Dermis microvascular lymphatic vessel endothelial cell (primary cell): ENCODE data around the gene JAK1. TPM values are rescaled to one million over a fixed set of nuclear protein-coding genes. Genes with fewer than 3 reads are reported as not detected.

Experiments used
- DNase-seq, 2 donors: peaks; one replicate each; pipeline versions ENCODE4 v3.0.0 to v3.0.0-alpha.2; 2010; ENCODE audit warnings: low read depth in 2 of 2
- total RNA-seq: library from RNA; depleted of rRNA; stranded (reverse); fragments of >200 nt; gene quantifications from 2 replicates; pipeline ENCODE4 v1.2.1, GENCODE V29; 2014

Gene JAK1
- total RNA-seq, 1 donor from 2014 or later = 137 TPM

GRCh38 chr1:64893921-64894320 lies 72.4 kb downstream of the JAK1 start:
- no peak for DNase-seq

- DNase-seq = peak in 1 of 2 donors; percentile 45
These were observed 73.5 kb downstream of the JAK1 start for GRCh38 chr1:64892576-64893573.

GRCh38 chr1:64891448-64891825 lies 74.9 kb downstream of the JAK1 start:
- peak; percentile 28 to 87 for DNase-seq

GRCh38 chr1:64890699-64891447 lies 75.5 kb downstream of the JAK1 start:
- DNase-seq = no peak

GRCh38 chr1:64887689-64888217 lies 78.6 kb downstream of the JAK1 start:
- DNase-seq = no peak

- no peak for DNase-seq
These were observed 79.5 kb downstream of the JAK1 start for GRCh38 chr1:64886877-64887276.

- no peak for DNase-seq
These were observed 80.7 kb downstream of the JAK1 start for GRCh38 chr1:64885648-64886047.

- no peak for DNase-seq
These were observed 81.9 kb downstream of the JAK1 start for GRCh38 chr1:64884261-64885040.

GRCh38 chr1:64882574-64883255 lies 83.6 kb downstream of the JAK1 start:
- DNase-seq = no peak

- peak in 1 of 2 donors; percentile 45 for DNase-seq
These were observed 85.1 kb downstream of the JAK1 start for GRCh38 chr1:64881281-64881680.

GRCh38 chr1:64880449-64880848 lies 85.9 kb downstream of the JAK1 start:
- DNase-seq = no peak

GRCh38 chr1:64878931-64879611 lies 87.3 kb downstream of the JAK1 start:
- peak; percentile 69 to 95 for DNase-seq

- DNase-seq = no peak
These were observed 88.3 kb downstream of the JAK1 start for GRCh38 chr1:64878090-64878489.

- no peak for DNase-seq
These were observed 88.8 kb downstream of the JAK1 start for GRCh38 chr1:64877598-64877997.

- DNase-seq = no peak
These were observed 89.2 kb downstream of the JAK1 start for GRCh38 chr1:64877151-64877550.

- DNase-seq = no peak
These were observed 90.7 kb downstream of the JAK1 start for GRCh38 chr1:64875606-64876005.

- DNase-seq = no peak
These were observed 91.2 kb downstream of the JAK1 start for GRCh38 chr1:64875101-64875500.

GRCh38 chr1:64874666-64875065 lies 91.7 kb downstream of the JAK1 start:
- DNase-seq = no peak

GRCh38 chr1:64873576-64873975 lies 92.8 kb downstream of the JAK1 start:
- DNase-seq = peak in 1 of 2 donors; percentile 56

- no peak for DNase-seq
These were observed 94.3 kb downstream of the JAK1 start for GRCh38 chr1:64872067-64872466.
